Esophagus squamous epithelium (tissue), 5 donors: ENCODE measurements around the gene SLC12A8. TPM values are rescaled to one million over a fixed set of nuclear protein-coding genes. Genes with fewer than 3 reads are reported as not detected.

Source experiments
- DNase-seq: peaks from one replicate; lab custom pipeline; 2025; lab: John Stamatoyannopoulos, UW
- H3K27ac ChIP-seq, 4 donors: fragments of 200-600 bp; sonication (generic); one replicate each; pipeline ENCODE4 v1.5.1; 2016 to 2019; ENCODE audit warnings: mild to moderate bottlenecking in 1 of 4
- H3K27me3 ChIP-seq, 4 donors: fragments of 200-600 bp; sonication (generic); 1 replicate in 3 of 4; 2 replicates in 1 of 4; pipeline versions ENCODE4 v1.5.1 to v1.6.0; 2017 to 2021; ENCODE audit warnings: antibody characterized with exemption in 1 of 4
- H3K36me3 ChIP-seq, 3 donors: fragments of 200-600 bp; sonication (generic); one replicate each; pipeline ENCODE4 v1.5.1; 2016 to 2019
- H3K4me1 ChIP-seq, 3 donors: fragments of 200-600 bp; sonication (generic); one replicate each; pipeline ENCODE4 v1.5.1; 2017 to 2019
- H3K4me3 ChIP-seq, 4 donors: fragments of 200-600 bp; sonication (generic); 1 replicate in 3 of 4; 2 replicates in 1 of 4; pipeline ENCODE4 v1.5.1; 2016 to 2019; ENCODE audit warnings: mild to moderate bottlenecking in 2 of 4, moderate library complexity in 1 of 4
- H3K9me3 ChIP-seq, 3 donors: fragments of 200-600 bp; sonication (generic); one replicate each; pipeline ENCODE4 v1.5.1; 2016 to 2019
- POLR2A ChIP-seq, 4 donors: fragments of 450-650 bp; IDR thresholded peaks; one replicate each; pipeline ENCODE4 v1.6.1; 2017; ENCODE audit warnings: antibody characterized with exemption in 4 of 4, mild to moderate bottlenecking in 4 of 4, moderate library complexity in 3 of 4
- WGBS, 2 donors: methylation state at CpG; one replicate each; pipeline ENCODE4 v1.1.5; 2018; 5-methylcytosine and 5-hydroxymethylcytosine counted together
- intact Hi-C: fragments of 100-400 bp; cut with DNase I; formaldehyde crosslinking; loops from one replicate; pipeline ENCODE4 v1.15.0; 2022
- total RNA-seq, 4 donors: library from RNA; depleted of rRNA; stranded (reverse); fragments of >200 nt; gene quantifications; one replicate each; pipeline ENCODE4 v1.1.0, GENCODE V29; 2016
- TF ChIP-seq, protein P1 (sequence below), 6 experiments: fragments of 450-650 bp in 4 of 6; fragments of 200-600 bp in 2 of 6; sonication (generic) in 2 of 6; IDR thresholded peaks; one replicate each; pipeline ENCODE4 v1.5.1; 2016 to 2019; ENCODE audit warnings: antibody characterized with exemption in 6 of 6, mild to moderate bottlenecking in 4 of 6, moderate library complexity in 4 of 6
- donor health status: DM: yes; HTN: yes; CAD: no.

The SLC12A8 gene
- total RNA-seq, 4 donors from 2014 or later = 9.9 to 15.9 (median 13.8) TPM

DNA sequence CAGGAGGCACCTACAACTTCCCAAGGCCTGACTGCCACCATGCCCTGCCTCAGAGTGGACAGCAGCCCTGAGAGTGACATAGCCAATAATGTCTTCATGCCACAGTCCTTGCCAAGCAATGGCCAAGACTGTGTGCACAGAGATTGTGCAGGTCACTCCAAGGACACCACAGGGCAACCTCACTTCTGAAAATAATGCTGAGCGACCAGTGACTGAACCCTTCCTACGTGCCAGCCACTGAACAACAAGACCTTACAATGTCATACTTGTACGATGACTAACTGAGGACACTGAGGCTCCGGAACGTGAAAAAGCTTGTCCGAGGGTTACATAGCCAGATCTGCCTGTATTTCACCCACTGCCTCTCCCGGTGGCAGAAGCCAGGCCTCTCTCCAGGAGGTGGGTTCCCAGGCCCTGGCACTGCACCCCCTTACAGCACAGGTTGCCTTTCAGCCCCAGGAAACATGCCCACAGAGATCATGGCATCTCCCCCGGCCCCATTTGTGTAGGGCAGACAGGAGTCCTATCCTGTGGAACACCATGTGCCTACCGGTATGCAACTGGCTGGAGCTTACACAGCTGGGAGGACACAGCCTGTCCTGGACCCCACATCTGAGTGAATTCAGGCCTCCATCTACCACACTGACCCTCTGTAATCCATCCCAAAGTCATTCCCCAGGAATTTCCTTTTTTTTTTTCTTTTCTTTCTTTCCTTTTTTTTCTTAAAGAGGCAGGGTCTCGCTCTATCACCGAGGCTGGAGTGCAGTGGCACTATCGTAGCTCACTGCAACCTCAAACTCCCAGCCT, 72.3 kb downstream of the SLC12A8 start:
- Histone ChIP-seq H3K4me3 (no peak overlapping the region), H3K27ac (peak overlapping the region; percentile 76 to 85 (median 81)), H3K9me3 (no peaks in the 10 kb centered on the region), H3K27me3 (no peaks in the 10 kb centered on the region), H3K36me3 (no peaks in the 10 kb centered on the region), H3K4me1 (peaks cover 49 to 98% (median 64%) of the 10 kb centered on the region in 3 donors)
- DNase-seq = no peak
- intact Hi-C loops = loop anchor here (10.0 kb wide), 1 partner anchor 85 kb away; the partner anchor contains the start of gene HEG1
- TF ChIP-seq, protein P1, sequence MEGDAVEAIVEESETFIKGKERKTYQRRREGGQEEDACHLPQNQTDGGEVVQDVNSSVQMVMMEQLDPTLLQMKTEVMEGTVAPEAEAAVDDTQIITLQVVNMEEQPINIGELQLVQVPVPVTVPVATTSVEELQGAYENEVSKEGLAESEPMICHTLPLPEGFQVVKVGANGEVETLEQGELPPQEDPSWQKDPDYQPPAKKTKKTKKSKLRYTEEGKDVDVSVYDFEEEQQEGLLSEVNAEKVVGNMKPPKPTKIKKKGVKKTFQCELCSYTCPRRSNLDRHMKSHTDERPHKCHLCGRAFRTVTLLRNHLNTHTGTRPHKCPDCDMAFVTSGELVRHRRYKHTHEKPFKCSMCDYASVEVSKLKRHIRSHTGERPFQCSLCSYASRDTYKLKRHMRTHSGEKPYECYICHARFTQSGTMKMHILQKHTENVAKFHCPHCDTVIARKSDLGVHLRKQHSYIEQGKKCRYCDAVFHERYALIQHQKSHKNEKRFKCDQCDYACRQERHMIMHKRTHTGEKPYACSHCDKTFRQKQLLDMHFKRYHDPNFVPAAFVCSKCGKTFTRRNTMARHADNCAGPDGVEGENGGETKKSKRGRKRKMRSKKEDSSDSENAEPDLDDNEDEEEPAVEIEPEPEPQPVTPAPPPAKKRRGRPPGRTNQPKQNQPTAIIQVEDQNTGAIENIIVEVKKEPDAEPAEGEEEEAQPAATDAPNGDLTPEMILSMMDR (IDR thresholded peaks at IDR 0.05) = no peak
- TF ChIP-seq POLR2A (IDR thresholded peaks at IDR 0.05) = peak in 1 of 4 donors; percentile 21
- 69 to 84% methylated on average over 6 to 9 of the region's 12 CpGs for WGBS, 2 donors

DNA sequence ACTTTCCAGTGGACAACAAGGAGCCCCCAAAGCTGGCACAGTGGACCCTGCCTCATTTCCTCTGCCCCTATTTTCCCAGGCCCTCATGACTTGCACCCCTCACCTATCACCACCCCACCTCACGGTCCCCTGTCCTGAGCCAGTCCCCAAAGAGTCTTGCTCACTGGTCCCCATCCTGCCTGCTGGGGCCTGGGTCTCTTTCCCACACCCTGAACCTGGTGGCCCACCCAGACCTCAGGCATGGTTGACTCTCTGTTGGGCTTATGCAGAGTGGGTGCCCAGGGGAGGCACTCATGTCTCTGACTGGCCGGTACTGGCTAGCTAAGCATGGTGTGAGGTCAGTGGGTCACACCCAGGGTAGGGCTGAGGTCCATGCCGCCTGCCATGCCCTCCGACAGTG, 73.2 kb downstream of the SLC12A8 start:
- no peaks in the 10 kb centered on the region for H3K36me3 ChIP-seq
- DNase-seq = no peak
- intact Hi-C loops = no loop called here
- no peak overlapping the region for H3K4me3 ChIP-seq
- WGBS, 2 donors = 95 to 96% methylated on average over 2 to 3 of the region's 4 CpGs
- TF ChIP-seq, protein P1 (IDR thresholded peaks at IDR 0.05) = no peak
- TF ChIP-seq POLR2A (IDR thresholded peaks at IDR 0.05) = no peak
- no peaks in the 10 kb centered on the region for H3K9me3 ChIP-seq
- H3K27ac ChIP-seq = peak overlapping the region; percentile 76 to 85 (median 81)
- H3K27me3 ChIP-seq = no peaks in the 10 kb centered on the region
- peaks cover 47 to 99% (median 58%) of the 10 kb centered on the region in 3 donors for H3K4me1 ChIP-seq

DNA sequence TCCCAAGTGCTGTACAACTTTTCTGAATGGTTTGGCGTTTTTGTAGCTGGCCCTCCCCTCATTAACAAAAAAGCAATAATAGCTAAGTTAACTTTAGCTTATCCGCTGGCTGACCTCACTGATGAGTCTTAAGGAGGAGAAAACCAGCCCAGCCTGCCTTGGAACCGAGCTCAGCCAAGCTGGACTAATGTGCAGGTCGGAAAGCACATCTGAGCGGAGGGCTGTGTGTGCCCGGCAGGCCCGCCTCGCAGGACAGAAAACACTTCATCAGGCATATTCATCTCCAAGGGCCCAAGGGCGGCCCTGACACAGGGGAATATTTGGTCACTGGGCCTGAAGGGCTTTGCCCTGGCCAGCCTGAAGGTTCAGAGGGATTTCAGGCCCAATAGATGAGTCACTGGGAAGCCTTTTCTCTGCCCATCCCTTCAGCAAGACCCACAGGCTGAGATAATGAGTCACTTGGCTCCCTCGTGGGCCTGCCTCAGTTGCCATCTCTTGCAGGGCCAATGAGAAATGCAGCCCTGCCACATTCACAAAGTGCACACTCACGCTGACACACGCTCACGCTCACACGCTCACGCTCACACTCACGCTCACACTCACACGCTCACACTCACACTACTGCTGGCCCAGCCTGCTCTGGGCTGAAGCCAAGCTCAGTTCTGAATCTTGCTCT, 75.1 kb downstream of the SLC12A8 start:
- WGBS, 2 donors = 48 to 50% methylated on average over 10 to 17 of the region's 17 CpGs
- Histone ChIP-seq H3K4me3 (no peak overlapping the region), H3K4me1 (peaks cover 41 to 85% (median 48%) of the 10 kb centered on the region in 3 donors), H3K36me3 (no peaks in the 10 kb centered on the region), H3K27me3 (no peaks in the 10 kb centered on the region), H3K27ac (peak overlapping the region; percentile 66 to 82 (median 76)), H3K9me3 (no peaks in the 10 kb centered on the region)
- intact Hi-C loops = no loop called here
- no peak for TF ChIP-seq POLR2A (IDR thresholded peaks at IDR 0.05)
- TF ChIP-seq, protein P1 (IDR thresholded peaks at IDR 0.05) = no peak
- no peak for DNase-seq

DNA sequence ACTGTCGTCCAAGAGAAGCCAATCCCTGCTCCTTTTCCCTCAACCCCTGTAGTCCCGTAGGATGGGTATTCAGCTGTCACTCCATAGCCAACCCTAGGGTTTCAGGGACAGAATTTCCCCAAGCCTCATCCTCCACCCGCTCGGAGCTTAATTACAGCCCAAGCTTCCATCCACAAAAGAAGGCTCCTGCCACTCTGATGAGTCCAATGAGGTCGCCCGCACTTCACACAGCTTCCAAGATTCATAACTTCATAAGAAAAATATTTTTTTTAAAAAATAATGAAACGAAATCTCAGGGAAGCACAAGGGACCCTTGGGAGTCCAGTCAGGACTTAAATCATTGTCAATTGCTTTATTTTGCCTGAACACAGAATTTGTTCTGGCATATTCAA, 75.6 kb downstream of the SLC12A8 start:
- no peak overlapping the region for H3K4me3 ChIP-seq
- no peaks in the 10 kb centered on the region for H3K9me3 ChIP-seq
- no peaks in the 10 kb centered on the region for H3K27me3 ChIP-seq
- intact Hi-C loops = no loop called here
- no peak for TF ChIP-seq POLR2A (IDR thresholded peaks at IDR 0.05)
- TF ChIP-seq, protein P1 (IDR thresholded peaks at IDR 0.05) = no peak
- H3K27ac ChIP-seq = peak overlapping the region; percentile 66 to 82 (median 76)
- H3K4me1 ChIP-seq = peaks cover 37 to 85% (median 49%) of the 10 kb centered on the region in 3 donors
- 79 to 90% methylated on average over 7 of the region's 7 CpGs for WGBS, 2 donors
- no peak for DNase-seq
- H3K36me3 ChIP-seq = no peaks in the 10 kb centered on the region

DNA sequence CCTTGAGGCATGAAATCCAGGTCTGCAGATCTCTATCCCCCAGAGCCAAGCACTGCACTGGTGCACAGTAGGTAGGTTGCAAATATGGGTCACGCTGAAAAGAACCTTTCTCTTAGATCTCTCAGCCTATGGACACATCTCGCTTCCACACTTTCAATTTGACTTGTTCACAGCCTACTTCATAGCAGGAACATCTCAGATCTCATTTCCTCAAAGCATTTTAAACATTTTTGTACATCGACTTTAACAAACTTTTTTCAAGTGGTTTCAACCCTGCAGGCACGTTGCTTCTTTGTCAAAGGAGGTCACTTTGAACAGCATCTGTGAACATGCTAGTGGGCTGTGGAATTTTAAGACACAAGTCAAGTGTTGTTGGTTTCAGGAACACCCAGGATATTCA, 76.0 kb downstream of the SLC12A8 start:
- DNase-seq = no peak
- H3K4me3 ChIP-seq = no peak overlapping the region
- H3K36me3 ChIP-seq = no peaks in the 10 kb centered on the region
- no peaks in the 10 kb centered on the region for H3K27me3 ChIP-seq
- H3K4me1 ChIP-seq = peaks cover 36 to 85% (median 52%) of the 10 kb centered on the region in 3 donors
- 59 to 78% methylated on average over 4 of the region's 4 CpGs for WGBS, 2 donors
- intact Hi-C loops = no loop called here
- no peaks in the 10 kb centered on the region for H3K9me3 ChIP-seq
- TF ChIP-seq POLR2A (IDR thresholded peaks at IDR 0.05) = no peak
- TF ChIP-seq, protein P1 (IDR thresholded peaks at IDR 0.05) = no peak
- H3K27ac ChIP-seq = peak overlapping the region; percentile 66 to 82 (median 76)
